ENCODE results near the gene IGSF23.
"Not testable (repeated sequence)": the region's sequence is repeated elsewhere in the genome, so short reads cannot be mapped to it uniquely, and the experiment has no call there.

IGSF23 gene

DNA sequence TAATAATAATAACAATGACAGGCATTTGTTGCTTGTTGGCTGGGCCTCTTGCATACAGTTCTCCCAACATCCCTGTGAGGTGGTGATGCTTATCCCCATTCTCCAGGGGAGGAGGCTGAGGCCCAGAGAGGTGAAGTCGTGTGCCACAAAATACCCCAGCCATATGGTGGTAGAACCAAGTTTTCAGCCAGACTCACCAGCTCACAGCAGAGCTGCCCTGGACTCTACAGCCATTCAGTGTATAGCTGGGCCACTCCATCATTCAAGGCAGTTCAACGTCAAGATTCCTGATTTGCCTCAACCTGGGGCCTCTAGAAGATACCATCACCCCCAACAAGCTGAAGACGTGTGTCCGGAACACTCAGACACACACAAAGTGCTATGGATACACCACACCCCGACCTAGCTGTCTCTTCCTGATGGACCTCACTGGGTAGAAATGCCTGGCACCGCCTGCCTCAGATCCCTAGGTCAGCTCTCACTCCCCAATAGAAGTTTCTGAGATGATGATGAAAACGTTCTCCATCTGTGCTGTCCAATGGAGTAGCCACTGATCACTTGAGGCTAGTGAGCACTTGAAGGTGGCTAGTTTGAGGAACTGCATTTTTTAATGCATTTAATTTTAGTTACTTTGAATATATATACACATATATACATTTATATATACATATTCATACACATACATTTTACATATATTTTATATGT lies 53.6 kb downstream of the IGSF23 start:
- DNase-seq (ENCODE audit: low read depth) = no peak

DNA sequence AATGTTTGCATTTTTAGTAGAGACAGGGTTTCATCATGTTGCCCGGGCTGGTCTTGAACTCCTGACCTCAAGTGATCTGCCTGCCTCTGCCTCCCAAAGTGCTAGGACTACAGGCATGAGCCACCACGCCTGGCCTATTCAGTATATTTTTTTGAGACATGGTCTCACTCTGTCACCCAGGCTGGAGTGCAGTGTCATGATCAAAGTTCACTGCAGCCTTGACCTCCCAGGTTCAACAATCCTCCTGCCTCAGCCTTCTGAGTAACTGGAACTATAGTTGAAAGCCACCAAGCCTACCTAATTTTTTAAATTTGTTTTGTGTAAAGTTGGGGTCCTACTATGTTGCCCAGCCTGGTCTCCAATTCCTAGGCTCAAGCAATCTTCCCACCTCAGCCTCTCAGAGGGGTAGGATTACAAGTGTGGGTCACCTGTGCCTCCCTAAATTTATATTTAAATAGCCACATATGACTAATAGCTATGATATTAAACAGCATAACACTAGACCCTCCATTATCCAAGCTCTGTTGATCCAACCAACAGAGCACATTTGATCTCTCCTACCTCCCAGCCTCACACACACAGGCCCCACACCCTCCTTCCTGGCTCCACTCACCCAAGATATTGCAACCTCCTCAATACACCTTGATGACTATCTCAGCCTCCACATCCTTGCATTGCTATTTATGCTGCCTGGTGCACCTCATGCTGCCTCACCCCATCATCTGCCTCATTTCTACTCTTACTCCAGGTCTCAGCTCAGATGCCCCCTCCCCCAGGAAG lies 55.8 kb downstream of the IGSF23 start:
- DNase-seq (ENCODE audit: low read depth) = no peak

DNA sequence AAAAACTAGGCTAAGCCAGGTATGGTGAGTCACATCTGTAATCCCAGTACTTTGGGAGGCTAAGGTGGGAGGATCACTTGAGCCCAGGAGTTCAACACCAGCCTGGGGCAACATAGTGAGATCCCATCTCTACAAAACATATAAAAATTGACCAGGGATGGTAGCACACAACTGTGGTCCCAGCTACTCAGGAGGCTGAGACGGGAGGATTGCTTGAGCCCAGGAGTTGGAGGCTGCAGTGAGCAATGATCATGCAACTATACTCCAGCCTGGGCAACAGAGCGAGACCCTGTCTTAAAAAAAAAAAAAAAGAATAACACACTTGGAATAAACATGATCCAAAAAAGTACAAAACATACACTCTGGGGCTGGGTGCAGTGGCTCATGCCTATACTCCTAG lies 56.7 kb downstream of the IGSF23 start:
- DNase-seq (ENCODE audit: low read depth) = not testable (repeated sequence)

DNA sequence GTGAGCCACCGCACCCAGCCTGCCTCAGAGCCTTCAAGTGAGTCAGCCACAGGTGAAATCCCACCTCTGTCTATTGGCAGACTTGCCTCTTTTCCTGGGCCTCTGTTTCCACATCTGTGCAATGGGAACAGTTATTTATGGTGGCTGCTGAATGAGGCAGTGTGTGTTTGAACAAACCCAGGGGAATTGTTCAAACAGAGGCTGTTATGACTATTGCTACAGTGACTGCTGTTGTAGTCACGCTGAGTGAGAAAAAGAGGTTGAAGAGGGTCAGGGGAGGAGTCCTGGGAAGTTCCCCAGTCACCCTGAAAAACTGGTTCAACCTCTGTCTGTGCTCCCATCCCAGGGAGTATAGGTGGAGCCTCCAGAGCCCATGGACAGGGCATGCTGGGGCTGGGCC lies 58.0 kb downstream of the IGSF23 start, which contains the start of gene CEACAM19:
Gene CEACAM19 (plus strand): TSS at position 83 of the 400 bp plus-strand sequence. CDS start 450 bp downstream, outside the sequence.
- DNase-seq (ENCODE audit: low read depth) = no peak

- no peak for DNase-seq (ENCODE audit: low read depth)
These were observed 58.9 kb downstream of the IGSF23 start for GRCh38 chr19:44672226-44672625.

- DNase-seq (ENCODE audit: low read depth) = no peak
These were observed 60.1 kb downstream of the IGSF23 start for GRCh38 chr19:44673510-44673909.

DNA sequence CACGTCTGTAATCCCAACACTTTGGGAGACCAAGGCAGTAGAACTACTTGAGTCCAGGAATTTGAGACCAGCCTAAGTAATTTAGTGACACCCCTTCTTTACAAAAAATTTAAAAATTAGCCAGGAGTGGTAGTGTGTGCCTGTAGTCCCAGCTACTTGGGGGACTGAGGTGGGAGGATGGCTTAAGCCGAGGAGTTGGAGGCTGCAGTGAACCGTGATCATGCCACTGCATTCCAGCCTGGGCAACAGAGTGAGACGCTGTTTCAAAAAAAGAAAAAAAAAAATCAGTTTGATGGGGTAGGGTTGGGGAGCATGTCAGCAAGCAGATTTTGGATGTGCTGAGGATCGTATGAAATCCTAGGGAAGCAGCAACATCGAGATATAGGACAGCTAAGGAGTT lies 62.2 kb downstream of the IGSF23 start:
- DNase-seq (ENCODE audit: low read depth) = no peak

DNA sequence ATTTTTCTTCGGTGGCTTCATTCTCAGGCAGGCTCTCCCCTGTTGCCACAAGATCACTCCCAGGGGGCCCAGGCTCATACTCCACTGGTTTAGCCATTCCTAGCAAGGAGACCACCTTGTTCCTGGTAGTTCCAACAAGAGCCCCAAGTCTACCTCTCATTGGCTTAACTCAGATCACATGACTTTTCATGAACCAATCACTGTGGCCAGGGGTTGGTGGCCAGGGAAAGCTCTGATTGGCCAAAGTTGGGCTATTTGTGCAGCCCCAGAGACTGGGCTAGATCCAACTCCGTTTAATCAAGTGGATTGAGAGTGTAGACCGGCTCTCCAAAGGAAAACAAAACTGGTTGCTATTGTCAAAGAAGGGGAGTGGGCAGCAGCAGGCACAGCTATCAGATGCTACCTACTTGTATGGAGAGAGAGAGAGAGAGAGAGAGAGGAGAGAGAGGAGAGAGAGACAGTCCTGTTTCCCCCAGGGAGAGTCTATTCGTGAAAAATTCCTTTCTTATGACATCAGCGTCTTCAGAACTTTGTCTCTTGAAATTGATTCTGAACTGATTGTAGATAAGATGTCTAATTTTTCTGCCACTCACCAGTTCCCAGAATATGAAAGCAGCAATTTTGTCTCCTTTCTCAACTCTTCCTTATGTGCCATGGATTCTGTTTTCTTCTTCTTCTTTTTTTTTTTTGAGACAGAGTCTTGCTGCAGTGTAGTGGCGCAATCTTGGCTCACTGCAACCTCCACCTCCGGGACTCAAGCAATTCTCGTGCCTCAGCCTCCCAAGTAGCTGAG lies 63.9 kb downstream of the IGSF23 start:
- DNase-seq (ENCODE audit: low read depth) = no peak

DNA sequence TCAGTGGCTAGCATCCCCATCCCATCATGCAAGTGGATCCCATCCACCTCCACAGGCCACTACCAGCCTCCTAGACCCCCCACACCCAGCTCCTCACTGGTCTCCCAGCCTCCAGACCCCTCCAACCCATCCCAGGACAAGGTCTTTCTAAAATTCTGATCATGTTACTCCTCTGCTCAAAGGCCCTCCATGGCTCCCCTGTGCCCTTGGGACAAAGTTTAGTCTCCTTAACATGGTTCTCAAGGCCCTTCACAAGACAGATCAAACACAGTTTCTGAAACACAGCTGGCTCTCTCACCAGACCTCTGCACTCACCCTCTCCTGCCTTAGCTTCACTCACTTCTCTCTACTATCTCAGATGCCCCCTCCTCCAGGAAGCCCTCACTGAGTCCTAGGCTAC lies 67.2 kb downstream of the IGSF23 start:
- DNase-seq (ENCODE audit: low read depth) = no peak

DNA sequence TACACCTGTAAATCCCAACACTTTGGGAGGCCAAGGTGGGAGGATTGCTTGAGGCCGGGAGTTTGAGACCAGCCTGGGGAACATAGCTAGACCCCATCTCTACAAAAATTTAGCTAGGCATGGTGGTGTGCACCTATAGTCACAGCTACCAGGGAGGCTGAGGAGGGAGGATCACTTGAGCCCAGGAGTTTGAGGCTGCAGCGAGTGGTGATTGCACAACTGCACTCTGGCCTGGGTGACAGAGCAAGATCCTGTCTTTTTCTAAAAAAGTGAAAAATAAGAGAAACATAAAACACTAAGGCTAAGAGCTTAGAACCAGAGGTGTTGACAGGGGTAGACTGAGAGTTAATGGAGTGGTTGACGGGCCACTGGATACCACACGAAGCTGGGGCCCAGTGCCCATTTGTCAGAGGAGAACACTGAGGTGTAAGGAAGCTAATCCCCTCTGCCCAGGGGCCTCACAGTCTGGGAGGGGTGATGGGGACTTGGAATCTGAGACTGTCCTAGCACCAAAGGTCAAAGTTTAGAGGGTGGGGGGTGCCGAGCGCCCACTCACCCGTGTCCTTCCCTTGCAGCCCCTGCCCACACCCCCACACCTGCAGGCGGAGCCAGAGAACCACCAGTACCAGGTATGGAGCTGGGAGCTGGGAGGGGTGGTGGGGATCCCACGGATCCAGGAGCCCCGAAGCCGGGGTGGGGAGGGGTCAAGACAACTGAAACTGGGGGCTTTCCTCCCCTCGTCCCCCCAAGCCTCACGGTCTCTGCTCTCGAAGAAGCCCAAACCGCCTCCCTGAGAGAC lies 68.8 kb downstream of the IGSF23 start:
- DNase-seq (ENCODE audit: low read depth) = no peak

DNA sequence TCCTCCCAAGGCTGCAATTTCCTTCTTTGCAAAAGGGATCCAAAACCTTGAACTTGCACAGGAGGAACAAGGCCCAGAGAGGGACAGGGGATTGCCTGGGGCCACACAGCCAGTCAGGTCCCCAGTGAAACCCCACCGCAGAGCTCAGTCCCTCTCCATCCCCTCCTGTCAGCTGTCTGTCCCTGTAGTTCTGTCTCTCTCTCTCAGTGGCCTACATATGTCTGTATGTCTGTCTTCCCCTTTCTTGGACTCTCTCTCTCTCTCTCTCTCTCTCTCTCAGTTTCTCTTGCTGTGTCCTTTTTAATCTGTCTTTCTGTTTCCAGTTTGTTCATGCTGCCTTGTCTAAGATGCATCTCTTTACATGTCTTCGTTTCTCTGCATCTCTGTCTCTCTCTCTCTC lies 69.4 kb downstream of the IGSF23 start:
- no peak for DNase-seq (ENCODE audit: low read depth)

GRCh38 chr19:44683434-44684210 lies 70.3 kb downstream of the IGSF23 start:
- DNase-seq (ENCODE audit: low read depth) = no peak

GRCh38 chr19:44684396-44684795 lies 71.0 kb downstream of the IGSF23 start:
- DNase-seq (ENCODE audit: low read depth) = not testable (repeated sequence)

DNA sequence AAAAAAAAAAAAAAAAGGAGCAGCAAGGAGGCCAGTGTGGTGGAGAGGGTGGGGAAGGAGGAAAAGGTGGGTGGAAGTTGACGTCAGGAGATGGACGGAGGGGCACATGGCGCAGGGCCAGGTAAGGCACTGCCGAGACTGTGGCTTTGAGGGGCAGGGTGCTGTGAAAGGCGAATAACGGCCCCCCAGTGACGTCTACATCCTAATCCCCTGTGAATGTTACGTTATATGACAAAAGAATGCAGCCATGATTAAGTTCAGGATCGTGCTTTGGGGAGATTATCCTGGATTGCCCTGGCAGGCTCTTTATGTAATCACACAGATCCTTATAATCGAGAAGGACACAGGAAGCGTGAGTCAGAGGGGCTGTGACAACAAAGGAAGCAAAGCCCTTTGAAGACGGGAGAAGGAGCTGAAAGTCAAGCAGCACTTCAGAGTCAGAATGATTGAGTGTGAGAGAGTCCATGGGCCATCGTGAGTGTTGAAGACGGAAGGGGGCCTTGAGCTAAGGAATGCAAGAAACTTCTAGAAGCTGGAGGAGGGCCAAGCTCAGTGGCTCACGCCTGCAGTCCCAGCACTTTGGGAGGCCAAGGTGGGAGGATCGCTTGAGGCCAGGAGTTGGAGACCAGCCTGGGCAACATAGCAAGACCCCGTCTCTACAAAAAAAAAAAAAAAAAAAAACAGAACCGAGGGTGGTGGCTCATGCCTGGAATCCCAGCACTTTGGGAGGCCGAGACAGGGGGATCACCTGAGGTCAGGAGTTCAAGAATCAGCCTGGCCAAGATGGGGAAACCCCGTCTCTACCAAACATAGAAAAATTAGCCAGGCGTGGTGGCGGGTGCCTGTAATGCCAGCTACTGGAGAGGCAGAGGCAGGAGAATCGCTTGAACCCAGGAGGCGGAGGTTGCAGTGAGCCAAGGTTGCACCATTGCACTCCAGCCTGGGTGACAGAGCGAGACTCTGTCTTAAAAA lies 71.8 kb downstream of the IGSF23 start:
- no peak for DNase-seq (ENCODE audit: low read depth)

DNA sequence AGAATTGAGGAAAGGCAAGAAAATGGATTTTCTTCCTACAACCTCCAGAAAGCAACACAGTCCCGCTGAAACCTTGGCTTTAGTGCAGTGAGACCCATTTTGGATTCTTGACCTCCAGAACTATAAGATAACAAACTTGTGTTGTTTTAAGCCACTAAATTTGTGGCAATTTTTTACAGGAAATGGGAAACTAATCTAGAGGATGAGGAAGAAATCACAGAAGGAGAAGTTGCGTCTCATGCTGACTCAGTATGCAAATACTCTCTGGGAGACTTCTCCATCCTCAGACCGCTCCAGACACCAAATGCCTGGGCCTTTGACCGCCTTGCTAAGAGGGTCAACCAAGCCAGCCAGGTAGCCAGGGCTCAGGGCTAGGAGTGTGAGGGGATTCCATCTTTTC lies 72.5 kb downstream of the IGSF23 start:
- DNase-seq (ENCODE audit: low read depth) = no peak

Measured in stimulated activated CD8-positive, alpha-beta memory T cell treated with anti-CD3 and anti-CD28 coated beads, Interleukin-12 subunit alpha, Interleukin-12 subunit beta, amount 100 ng/mL, for 1 hour (primary cell).